Parathyroid adenoma (tissue), 2 donors: ENCODE data around the gene TDRD10.

Experiments used
- H2AFZ ChIP-seq: fragments of 300-600 bp; sonication (generic); one replicate; pipeline ENCODE4 v1.7.0; 2017; ENCODE audit warnings: antibody characterized with exemption, mild to moderate bottlenecking
- H3K27ac ChIP-seq: fragments of 300-600 bp; sonication (generic); one replicate; pipeline ENCODE4 v1.7.0; 2017
- H3K27me3 ChIP-seq: fragments of 300-600 bp; sonication (generic); one replicate; pipeline ENCODE4 v1.7.0; 2017; ENCODE audit warnings: low read length; ENCODE audit not compliant: control insufficient read depth, insufficient read depth
- H3K36me3 ChIP-seq: fragments of 300-600 bp; sonication (generic); one replicate; pipeline ENCODE4 v1.7.0; 2017; ENCODE audit warnings: low read length; ENCODE audit not compliant: control insufficient read depth, insufficient read depth
- H3K4me1 ChIP-seq: fragments of 300-600 bp; sonication (generic); one replicate; pipeline ENCODE4 v1.7.0; 2017; ENCODE audit warnings: control low read depth
- H3K4me2 ChIP-seq: fragments of 300-600 bp; sonication (generic); one replicate; pipeline ENCODE4 v1.7.0; 2017; ENCODE audit warnings: low read length
- H3K4me3 ChIP-seq: fragments of 300-600 bp; sonication (generic); one replicate; pipeline ENCODE4 v1.7.0; 2017; ENCODE audit warnings: low read depth, low read length
- H3K79me2 ChIP-seq: fragments of 300-600 bp; sonication (generic); one replicate; pipeline ENCODE4 v1.7.0; 2017; ENCODE audit warnings: control low read depth
- H3K9ac ChIP-seq: fragments of 300-600 bp; sonication (generic); one replicate; pipeline ENCODE4 v1.7.0; 2017; ENCODE audit warnings: mild to moderate bottlenecking
- H3K9me3 ChIP-seq: fragments of 300-600 bp; sonication (generic); one replicate; pipeline ENCODE4 v1.7.0; 2017; ENCODE audit warnings: low read length; ENCODE audit not compliant: control insufficient read depth
- CTCF ChIP-seq: fragments of 300-600 bp; sonication (generic); IDR thresholded peaks from one replicate; pipeline ENCODE4 v1.7.0; 2017; ENCODE audit warnings: antibody characterized with exemption, mild to moderate bottlenecking
- donor health status: primary hyperparathyroidism.

Gene TDRD10

GRCh38 chr1:154589780-154590179 is 87.8 kb downstream of the TDRD10 start:
- Histone ChIP-seq H3K79me2 (no peaks in the 10 kb centered on the region), H3K4me3 (no peak overlapping the region), H3K4me1 (peaks cover 5% of the 10 kb centered on the region), H3K4me2 (no peak overlapping the region), H3K36me3 (no peaks in the 10 kb centered on the region), H3K27me3 (no peaks in the 10 kb centered on the region), H3K9ac (no peak overlapping the region), H3K27ac (no peak overlapping the region), H2AFZ (no peak overlapping the region), H3K9me3 (no peaks in the 10 kb centered on the region)
- no peak for TF ChIP-seq CTCF

GRCh38 chr1:154590756-154591155 is 88.7 kb downstream of the TDRD10 start:
- Histone ChIP-seq H3K36me3 (no peaks in the 10 kb centered on the region), H3K4me2 (no peak overlapping the region), H3K9ac (no peak overlapping the region), H3K4me3 (no peak overlapping the region), H3K27ac (peak overlapping the region; percentile 51), H3K9me3 (no peaks in the 10 kb centered on the region), H3K79me2 (no peaks in the 10 kb centered on the region), H3K4me1 (peaks cover 5% of the 10 kb centered on the region), H2AFZ (no peak overlapping the region), H3K27me3 (no peaks in the 10 kb centered on the region)
- no peak for TF ChIP-seq CTCF

GRCh38 chr1:154591206-154591605 is 89.2 kb downstream of the TDRD10 start:
- no peaks in the 10 kb centered on the region for H3K9me3 ChIP-seq
- no peak overlapping the region for H3K4me2 ChIP-seq
- no peaks in the 10 kb centered on the region for H3K27me3 ChIP-seq
- no peak overlapping the region for H3K9ac ChIP-seq
- no peak overlapping the region for H2AFZ ChIP-seq
- no peaks in the 10 kb centered on the region for H3K79me2 ChIP-seq
- H3K27ac ChIP-seq: peak overlapping the region; percentile 51
- no peaks in the 10 kb centered on the region for H3K36me3 ChIP-seq
- H3K4me3 ChIP-seq: no peak overlapping the region
- H3K4me1 ChIP-seq: peaks cover 5% of the 10 kb centered on the region
- no peak for TF ChIP-seq CTCF

GRCh38 chr1:154593390-154593789 is 91.4 kb downstream of the TDRD10 start:
- TF ChIP-seq CTCF: no peak
- Histone ChIP-seq H3K4me3 (no peak overlapping the region), H3K9me3 (no peaks in the 10 kb centered on the region), H3K36me3 (no peaks in the 10 kb centered on the region), H3K79me2 (no peaks in the 10 kb centered on the region), H3K27me3 (no peaks in the 10 kb centered on the region), H3K4me2 (no peak overlapping the region), H2AFZ (no peak overlapping the region), H3K27ac (no peak overlapping the region), H3K9ac (no peak overlapping the region), H3K4me1 (peaks cover 5% of the 10 kb centered on the region)

GRCh38 chr1:154594811-154595210 is 92.8 kb downstream of the TDRD10 start:
- peaks cover 5% of the 10 kb centered on the region for H3K4me1 ChIP-seq
- no peak overlapping the region for H3K4me3 ChIP-seq
- TF ChIP-seq CTCF: no peak
- no peaks in the 10 kb centered on the region for H3K9me3 ChIP-seq
- H2AFZ ChIP-seq: no peak overlapping the region
- H3K9ac ChIP-seq: no peak overlapping the region
- no peaks in the 10 kb centered on the region for H3K36me3 ChIP-seq
- H3K79me2 ChIP-seq: no peaks in the 10 kb centered on the region
- no peaks in the 10 kb centered on the region for H3K27me3 ChIP-seq
- no peak overlapping the region for H3K27ac ChIP-seq
- no peak overlapping the region for H3K4me2 ChIP-seq
